ENCODE measurements around the gene CELSR2. TPM values are rescaled to one million over a fixed set of nuclear protein-coding genes. Genes with fewer than 3 reads are reported as not detected.

Gene CELSR2
- total RNA-seq, 4 donors from 2014 or later = 1.6 to 2.6 (median 1.9) TPM

DNA sequence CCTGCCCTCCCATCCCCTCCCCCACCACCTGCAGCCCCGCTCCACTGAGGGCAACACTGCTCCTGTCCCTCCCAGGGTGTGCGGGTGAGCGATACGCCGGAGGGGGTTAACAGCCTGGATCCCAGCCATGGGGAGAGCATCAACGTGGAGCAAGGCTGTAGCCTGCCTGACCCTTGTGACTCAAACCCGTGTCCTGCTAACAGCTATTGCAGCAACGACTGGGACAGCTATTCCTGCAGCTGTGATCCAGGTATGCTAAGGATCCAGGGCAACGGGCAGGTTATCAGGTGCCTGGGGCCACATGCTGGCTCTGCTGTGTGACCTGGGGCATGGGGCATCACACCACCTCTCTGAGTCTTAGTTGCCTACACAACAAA lies 15.0 kb downstream of the CELSR2 start:
- no peak for ATAC-seq (ENCODE audit: low FRiP score)
- TF ChIP-seq, protein P1, sequence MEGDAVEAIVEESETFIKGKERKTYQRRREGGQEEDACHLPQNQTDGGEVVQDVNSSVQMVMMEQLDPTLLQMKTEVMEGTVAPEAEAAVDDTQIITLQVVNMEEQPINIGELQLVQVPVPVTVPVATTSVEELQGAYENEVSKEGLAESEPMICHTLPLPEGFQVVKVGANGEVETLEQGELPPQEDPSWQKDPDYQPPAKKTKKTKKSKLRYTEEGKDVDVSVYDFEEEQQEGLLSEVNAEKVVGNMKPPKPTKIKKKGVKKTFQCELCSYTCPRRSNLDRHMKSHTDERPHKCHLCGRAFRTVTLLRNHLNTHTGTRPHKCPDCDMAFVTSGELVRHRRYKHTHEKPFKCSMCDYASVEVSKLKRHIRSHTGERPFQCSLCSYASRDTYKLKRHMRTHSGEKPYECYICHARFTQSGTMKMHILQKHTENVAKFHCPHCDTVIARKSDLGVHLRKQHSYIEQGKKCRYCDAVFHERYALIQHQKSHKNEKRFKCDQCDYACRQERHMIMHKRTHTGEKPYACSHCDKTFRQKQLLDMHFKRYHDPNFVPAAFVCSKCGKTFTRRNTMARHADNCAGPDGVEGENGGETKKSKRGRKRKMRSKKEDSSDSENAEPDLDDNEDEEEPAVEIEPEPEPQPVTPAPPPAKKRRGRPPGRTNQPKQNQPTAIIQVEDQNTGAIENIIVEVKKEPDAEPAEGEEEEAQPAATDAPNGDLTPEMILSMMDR (IDR thresholded peaks at IDR 0.05) = no peak
- no peak for DNase-seq (ENCODE audit: low spot score)

DNA sequence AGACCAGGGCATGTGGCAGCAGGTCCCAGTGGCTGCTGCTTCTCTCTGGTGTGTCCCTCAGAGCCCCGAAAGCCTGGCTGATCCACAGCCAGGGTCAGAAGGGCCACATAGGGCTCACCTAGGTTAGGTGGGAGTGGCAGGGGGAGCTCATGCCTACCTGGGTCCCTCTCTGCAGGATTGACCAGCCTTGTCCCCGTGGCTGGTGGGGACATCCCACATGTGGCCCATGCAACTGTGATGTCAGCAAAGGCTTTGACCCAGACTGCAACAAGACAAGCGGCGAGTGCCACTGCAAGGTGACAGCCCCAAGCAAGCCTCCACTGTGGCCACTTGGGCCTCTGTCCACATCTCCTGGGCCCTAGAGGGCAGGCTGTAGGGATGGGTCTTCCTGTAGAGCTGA lies 15.7 kb downstream of the CELSR2 start:
- ATAC-seq (ENCODE audit: low FRiP score) = no peak
- no peak for DNase-seq (ENCODE audit: low spot score)
- TF ChIP-seq, protein P1 (IDR thresholded peaks at IDR 0.05) = no peak

DNA sequence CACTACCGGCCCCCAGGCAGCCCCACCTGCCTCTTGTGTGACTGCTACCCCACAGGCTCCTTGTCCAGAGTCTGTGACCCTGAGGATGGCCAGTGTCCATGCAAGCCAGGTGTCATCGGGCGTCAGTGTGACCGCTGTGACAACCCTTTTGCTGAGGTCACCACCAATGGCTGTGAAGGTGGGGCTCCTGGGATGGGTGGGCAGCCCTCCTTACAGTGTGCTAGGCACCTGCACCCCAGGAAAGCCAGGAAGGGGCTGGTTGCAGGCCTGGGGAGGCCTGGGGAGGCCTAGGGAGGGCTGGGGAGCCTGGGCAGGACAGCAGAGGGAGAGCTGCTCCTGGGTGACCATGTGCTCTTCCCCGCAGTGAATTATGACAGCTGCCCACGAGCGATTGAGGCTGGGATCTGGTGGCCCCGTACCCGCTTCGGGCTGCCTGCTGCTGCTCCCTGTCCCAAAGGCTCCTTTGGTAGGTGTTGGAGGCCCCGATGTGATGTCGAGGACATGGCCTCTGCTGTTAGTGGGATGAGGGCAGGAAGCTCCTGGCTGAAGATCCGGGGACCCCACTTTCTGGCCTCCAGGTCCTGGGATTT lies 16.5 kb downstream of the CELSR2 start:
- no peak for ATAC-seq (ENCODE audit: low FRiP score)
- TF ChIP-seq, protein P1 (IDR thresholded peaks at IDR 0.05) = no peak
- DNase-seq (ENCODE audit: low spot score) = no peak

DNA sequence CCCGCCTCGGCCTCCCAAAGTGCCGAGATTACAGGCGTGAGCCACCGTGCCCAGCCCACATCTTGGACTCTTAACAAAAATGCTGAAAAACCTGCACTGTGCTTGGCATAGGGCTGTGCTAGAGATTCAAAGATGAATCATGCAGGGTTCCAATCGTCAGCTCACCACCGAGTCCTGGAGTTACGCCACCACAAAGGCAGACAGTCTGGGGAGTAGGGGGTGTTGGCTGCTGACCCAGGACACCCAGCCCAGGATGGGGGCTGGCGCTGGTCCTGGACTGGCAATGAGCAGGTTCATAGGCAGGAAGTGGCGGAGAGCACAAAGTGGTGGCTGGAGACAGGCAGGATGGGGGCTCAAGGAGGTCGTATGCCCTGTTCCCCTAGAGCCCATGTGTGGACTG lies 17.6 kb downstream of the CELSR2 start:
- TF ChIP-seq, protein P1 (IDR thresholded peaks at IDR 0.05) = no peak
- no peak for ATAC-seq (ENCODE audit: low FRiP score)
- DNase-seq (ENCODE audit: low spot score) = no peak

DNA sequence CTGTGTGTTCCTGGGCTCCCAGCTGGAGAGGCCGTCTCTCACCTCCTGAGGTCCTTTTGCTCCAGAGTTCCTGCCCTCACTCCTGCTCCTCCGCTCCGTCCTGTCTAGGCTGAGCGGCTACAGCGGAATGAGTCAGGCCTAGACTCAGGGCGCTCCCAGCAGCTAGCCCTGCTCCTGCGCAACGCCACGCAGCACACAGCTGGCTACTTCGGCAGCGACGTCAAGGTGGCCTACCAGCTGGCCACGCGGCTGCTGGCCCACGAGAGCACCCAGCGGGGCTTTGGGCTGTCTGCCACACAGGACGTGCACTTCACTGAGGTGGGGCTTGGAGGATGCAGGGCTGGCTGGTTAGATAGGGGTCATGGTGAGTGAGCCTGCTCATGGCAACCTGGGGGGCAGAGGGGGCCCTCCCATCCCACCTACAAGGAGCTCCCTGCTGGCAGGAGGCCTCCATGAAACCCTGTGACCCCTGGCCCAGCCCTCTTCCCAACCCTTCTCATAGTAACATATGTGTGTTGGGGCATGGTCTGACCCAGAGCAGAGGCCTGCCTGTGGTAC lies 18.5 kb downstream of the CELSR2 start:
- ATAC-seq (ENCODE audit: low FRiP score) = no peak
- no peak for DNase-seq (ENCODE audit: low spot score)
- TF ChIP-seq, protein P1 (IDR thresholded peaks at IDR 0.05) = no peak

DNA sequence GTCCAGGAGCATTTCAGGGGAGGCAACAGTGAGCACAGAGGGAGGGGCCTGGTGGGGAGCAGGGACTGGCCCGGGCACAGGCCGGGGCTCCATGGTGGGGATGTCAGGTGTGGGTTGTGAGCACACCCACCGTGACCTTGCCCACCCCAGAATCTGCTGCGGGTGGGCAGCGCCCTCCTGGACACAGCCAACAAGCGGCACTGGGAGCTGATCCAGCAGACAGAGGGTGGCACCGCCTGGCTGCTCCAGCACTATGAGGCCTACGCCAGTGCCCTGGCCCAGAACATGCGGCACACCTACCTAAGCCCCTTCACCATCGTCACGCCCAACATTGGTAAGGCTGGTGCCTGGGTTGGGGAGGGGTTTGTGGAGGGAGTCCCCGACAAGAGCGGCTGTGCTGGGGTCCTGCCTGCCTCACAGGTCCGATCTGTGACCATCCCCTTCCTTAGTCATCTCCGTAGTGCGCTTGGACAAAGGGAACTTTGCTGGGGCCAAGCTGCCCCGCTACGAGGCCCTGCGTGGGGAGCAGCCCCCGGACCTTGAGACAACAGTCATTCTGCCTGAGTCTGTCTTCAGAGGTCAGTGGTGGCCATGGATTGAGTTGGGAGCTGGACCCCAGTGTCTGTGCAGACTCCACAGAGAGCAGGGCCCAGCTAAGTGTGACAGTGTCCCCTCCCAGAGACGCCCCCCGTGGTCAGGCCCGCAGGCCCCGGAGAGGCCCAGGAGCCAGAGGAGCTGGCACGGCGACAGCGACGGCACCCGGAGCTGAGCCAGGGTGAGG lies 19.3 kb downstream of the CELSR2 start:
- ATAC-seq (ENCODE audit: low FRiP score) = no peak
- DNase-seq (ENCODE audit: low spot score) = no peak
- TF ChIP-seq, protein P1 (IDR thresholded peaks at IDR 0.05) = no peak
